ENCODE data around the gene ASPRV1.
"Not testable (repeated sequence)": the region's sequence is repeated elsewhere in the genome, so short reads cannot be mapped to it uniquely, and the experiment has no call there.

ASPRV1 gene

GRCh38 chr2:69961496-69961895 lies at the start of gene ASPRV1:
Gene ASPRV1 (minus strand): TSS chr2:69961631. CDS start chr2:69961436, 195 bp downstream.
- DNase-seq: no peak

DNA sequence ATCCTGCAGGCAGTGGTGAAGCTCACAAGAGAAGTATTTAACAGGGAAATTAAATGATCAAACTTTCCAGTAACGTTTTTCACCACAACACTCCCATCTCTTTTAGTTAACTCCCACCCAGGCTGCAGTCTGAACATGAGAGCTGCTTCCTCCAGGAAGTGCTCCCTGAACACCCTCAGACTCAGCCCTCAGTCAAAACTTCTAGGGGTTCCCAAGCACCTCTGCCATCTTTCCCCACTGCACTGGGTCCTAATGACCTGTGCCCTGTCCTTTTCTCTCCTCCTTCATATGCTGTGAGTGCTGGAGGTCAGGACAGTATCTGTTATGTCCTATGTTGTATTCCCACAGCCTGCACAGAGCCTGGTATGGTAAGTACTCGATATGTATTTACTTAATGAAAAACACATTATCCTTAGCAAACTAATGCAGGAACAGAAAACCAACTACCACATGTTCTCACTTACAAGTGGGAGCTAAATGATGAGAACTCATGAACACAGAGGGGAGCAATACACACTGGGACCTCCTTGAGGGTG lies 49.2 kb upstream of the ASPRV1 start:
- DNase-seq: no peak

DNA sequence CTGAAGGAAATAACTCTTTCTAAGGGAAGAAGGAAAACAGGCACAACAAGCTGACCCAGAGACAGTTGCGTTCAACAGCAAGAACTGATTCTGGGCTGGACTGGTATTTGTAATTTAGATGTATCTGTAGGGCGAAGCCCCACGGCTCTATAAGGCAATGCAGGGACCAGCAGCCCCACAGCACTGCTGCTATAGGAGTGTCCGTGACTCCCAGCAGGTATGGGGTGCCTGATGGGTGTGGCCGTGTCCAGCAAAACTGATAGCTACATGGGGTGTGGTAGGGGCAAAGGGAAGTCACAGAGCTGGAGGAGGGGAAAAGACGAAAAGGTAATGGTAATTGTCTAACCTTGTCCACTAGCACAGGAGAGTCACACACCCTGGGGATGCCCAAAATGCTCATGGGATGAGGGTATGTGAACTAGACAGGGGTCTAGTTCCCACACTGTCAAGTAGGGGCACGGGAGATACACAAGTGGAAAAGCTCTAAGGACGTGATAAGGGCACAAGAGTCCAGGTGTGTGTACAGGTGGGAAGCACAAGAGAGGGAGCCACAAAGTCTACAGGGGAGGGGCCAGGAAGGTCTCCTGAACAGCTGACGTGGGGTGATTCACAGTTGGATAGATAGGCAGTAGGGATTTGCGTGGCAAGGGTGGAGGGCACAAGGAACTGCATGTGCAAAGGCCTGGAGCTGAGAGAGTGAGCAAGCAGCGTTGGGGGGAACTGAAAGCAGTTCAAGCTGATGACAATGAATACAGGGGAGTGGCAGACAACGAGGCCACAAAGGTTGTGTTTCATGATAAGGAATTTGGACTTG lies 48.5 kb upstream of the ASPRV1 start:
- DNase-seq: no peak

DNA sequence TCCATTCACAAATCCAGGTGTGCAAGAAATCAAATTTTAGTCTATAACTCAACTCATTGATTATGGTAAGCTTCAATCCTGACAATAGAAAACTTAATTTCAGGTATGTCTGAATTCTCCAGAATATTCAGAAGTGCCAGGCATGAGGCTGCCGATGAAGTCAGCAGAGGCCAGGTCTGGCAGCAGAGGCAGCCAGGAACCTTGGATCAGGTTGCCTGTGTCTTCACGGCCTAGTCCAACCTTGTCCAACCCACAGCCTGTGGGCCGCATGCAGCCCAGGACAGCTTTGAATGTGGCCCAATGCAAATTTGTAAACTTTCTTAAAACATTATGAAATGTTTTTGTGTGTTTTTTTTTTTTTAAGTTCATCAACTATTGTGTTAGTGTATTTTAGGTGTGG lies 46.9 kb upstream of the ASPRV1 start:
- DNase-seq: no peak

DNA sequence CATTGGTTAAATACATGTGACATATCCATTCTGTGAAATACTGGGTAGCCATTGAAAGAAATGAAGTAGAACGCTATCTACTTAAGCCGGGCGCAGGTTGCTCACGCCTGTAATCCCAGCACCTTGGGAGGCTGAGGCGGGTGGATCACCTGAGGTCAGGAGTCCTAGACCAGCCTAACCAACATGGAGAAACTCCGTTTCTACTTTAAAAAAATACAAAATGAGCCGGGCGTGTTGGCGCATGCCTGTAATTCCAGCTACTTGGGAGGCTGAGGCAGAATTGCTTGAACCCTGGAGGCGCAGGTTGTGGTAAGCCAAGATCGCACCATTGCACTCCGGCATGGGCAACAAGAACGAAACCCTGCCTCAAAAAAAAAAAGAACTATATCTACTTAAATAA lies 45.7 kb upstream of the ASPRV1 start:
- no peak for DNase-seq

DNA sequence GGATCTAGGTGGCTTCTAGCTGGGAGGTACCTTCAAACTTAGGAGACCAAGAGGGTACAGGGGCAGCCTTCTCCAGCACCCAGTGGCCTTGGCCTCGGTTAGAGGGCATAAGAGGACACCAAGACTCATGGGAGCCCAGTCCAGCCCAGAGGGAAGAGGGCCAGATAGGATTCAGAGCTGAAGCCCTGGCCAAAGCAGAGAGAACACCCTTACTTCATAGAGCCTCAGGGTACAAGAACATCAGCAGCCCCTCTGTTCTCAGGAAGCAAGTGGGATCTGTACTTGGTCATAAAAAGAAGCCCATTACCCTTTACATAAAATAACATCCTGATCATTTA lies 45.0 kb upstream of the ASPRV1 start:
- DNase-seq: no peak

GRCh38 chr2:70005752-70006446 lies 44.5 kb upstream of the ASPRV1 start:
- DNase-seq: no peak

DNA sequence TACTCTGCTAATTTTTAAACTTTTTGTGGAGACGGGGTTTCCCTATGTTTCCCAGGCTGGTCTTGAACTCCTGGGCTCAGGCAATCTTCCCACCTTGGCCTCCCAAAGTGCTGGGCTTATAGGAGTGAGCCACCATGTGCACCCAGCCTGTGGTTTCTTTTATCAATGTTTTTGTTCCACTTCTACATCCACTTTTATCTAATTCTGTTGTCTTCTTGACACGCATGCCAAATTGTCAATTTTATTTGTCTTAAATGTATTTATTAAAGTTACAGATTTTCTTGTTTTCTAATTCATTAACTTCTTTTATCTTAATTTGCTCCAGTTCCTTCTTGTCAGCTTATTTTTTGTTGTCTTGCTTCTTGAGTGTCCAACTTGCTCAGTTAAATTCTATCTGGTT lies 43.8 kb upstream of the ASPRV1 start:
- no peak for DNase-seq

GRCh38 chr2:70003093-70003830 lies 41.8 kb upstream of the ASPRV1 start:
- DNase-seq: no peak

- no peak for DNase-seq
Observed at GRCh38 chr2:70002241-70002899, 40.9 kb upstream of the ASPRV1 start.

GRCh38 chr2:70000529-70000928 lies 39.1 kb upstream of the ASPRV1 start:
- not testable (repeated sequence) for DNase-seq

DNA sequence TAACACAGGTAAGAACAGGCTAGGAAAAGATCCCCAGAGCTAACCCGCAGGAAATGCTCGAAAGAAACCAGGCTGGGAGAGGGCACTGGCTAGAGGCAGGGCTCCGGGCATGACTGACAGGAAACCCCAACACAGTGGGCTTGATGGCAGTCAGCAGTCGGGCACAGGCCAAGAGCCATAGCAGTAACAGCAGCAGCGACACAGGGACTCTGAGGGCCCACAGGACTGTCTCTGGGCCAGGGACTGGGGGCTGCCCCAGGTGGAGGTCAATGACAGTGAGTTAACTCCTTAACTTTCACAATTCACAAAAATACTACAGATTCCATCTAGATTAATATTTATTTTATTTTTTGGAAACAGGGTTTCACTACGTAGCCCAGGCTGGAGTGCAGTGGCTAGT lies 37.3 kb upstream of the ASPRV1 start:
- no peak for DNase-seq

- peak; percentile 37 for DNase-seq
Observed at GRCh38 chr2:69997015-69997830, 35.8 kb upstream of the ASPRV1 start.

DNA sequence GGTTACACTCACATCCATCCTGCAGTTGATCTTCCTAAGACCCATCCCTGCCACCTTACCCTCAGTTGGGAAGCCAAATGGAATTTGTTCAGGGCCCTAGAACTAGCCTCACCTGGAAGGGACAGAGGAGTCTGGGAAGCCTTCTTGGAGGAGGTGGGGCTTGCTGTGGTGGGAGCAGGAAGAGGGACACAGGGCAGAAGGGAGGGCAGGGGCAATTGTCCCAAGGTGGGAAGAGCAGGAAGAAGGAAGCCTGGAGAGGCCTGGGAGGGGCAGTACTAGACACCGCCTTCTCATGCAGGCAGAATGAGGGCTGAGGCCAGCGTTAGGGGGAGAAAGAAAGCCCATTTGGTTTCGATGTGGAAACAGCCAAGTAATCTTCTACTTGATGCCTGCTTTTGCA lies 34.1 kb upstream of the ASPRV1 start:
- no peak for DNase-seq

DNA sequence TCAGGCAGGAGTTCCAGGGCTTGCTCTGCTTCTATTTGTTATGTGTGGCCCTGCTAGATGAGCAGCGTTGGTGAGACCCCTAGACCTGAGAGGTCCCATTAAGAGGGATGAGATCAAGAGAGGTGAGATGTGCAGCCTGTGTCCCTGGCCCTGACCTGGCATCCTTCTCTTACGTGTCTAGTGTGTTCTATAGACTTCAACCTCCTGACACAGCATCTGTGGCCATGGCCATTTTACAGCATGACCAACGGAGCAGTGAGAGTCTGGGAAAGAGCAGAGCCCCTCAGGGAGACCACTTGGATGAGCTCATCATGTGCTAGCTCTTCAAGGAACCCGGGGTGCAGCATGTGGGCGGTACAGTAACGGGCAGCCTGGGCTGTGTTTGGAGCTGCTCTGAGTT lies 32.7 kb upstream of the ASPRV1 start:
- no peak for DNase-seq

- DNase-seq: no peak
Observed at GRCh38 chr2:69993708-69994107, 32.3 kb upstream of the ASPRV1 start.

DNA sequence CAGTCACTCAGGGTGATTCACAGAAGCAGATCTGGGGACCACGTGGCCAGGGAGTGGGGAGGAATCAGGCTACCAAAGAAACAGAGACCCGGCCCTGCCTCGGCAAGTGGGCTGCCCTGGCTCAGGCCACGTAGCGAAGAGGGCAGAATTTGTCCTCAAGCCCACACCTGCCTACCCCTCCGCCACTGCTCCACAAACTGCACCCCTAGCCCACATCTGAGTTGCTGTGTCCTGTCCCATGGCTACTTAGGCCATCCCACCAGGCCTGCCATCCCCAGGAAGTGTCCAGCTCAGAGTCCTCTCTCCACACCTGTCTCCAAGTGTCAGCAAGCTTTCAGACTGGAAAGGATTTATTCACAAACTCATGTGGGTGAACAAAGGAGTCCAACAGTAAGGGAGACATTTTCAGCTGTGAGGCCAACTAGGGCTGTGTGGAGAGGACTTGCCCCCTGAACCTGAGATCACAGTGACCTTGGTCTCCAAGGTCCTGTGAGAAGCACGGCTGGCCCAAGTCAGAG lies 31.7 kb upstream of the ASPRV1 start:
- DNase-seq: no peak

DNA sequence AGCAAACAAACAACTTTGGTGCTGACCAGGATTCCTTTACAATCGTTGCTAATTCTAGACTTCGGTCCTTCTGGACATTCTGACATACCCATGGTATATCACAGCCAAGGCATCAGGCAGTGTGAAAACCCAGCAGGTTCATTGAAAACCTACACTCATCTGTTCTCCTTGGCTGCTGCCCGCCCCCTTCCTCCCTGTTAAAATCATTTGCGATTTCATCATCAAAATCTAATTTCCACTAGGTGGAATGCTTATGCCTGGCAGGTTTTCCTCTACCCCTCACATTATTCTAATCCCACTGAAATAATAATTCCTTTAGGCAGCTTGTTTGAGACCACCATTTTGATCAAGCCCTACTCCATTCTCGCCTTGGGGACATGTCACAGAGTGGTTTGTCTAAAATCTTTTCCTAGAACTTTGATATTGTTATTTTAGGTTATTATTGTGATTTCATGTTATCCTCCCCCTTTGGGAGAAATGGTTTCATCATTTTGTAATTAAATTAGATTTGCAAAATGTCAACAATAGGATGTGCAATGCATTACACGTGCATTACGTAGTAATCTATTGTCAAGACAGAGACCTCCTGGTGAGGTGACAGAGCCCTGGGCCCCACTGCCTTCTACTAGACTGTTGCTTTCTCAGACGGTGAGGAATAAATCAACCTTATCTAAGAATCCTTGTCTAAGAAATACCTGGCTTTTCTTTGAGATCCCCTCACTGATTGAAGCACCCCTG lies 31.0 kb upstream of the ASPRV1 start:
- no peak for DNase-seq

GRCh38 chr2:69989441-69990105 lies 28.1 kb upstream of the ASPRV1 start:
- DNase-seq: no peak

- no peak for DNase-seq
Observed at GRCh38 chr2:69989009-69989408, 27.6 kb upstream of the ASPRV1 start.
